ENCODE data around the gene SETD9. TPM values are rescaled to one million over a fixed set of nuclear protein-coding genes. Genes with fewer than 3 reads are reported as not detected.

The SETD9 gene
- polyA plus RNA-seq, 3 donors, result 5.8 to 24.8 (median 7.8) TPM

- Histone ChIP-seq H2AFZ (ENCODE audit: insufficient read depth, low read depth, low read length, poor library complexity, severe bottlenecking) (no peak overlapping the region), H3K4me2 (replicated peaks; ENCODE audit: extremely low read depth, low read length, poor library complexity, severe bottlenecking) (no peak overlapping the region), H3K4me3 (replicated peaks in 1 of 3; ENCODE audit: low read depth in 2 of 3, low read length in 3 of 3) (no peak overlapping the region), H3K9ac (ENCODE audit: insufficient read depth, low read length, poor library complexity, severe bottlenecking) (no peak overlapping the region), H3K27me3 (ENCODE audit: control insufficient read depth in 2 of 2, insufficient read depth in 2 of 2, low read length in 2 of 2) (no peaks in the 10 kb centered on the region), H3K4me1 (ENCODE audit: control insufficient read depth in 1 of 2, insufficient read depth in 2 of 2, low read length in 2 of 2) (peaks cover 0 to 5% of the 10 kb centered on the region in 2 donors), H3K9me3 (replicated peaks in 1 of 2; ENCODE audit: control insufficient read depth in 1 of 2, insufficient read depth in 1 of 2, low read length in 2 of 2) (no peaks in the 10 kb centered on the region), H3K36me3 (replicated peaks in 1 of 2; ENCODE audit: control insufficient read depth in 1 of 2, insufficient read depth in 2 of 2, low read length in 2 of 2) (peaks cover 43 to 55% of the 10 kb centered on the region in 2 donors), H3K27ac (ENCODE audit: low read depth in 1 of 2, low read length in 2 of 2) (no peak overlapping the region), H4K20me1 (ENCODE audit: insufficient read depth, low read length) (peaks cover 56% of the 10 kb centered on the region), H3K79me2 (ENCODE audit: insufficient read depth, low read length) (no peaks in the 10 kb centered on the region)
- H3K27me3 Mint-ChIP-seq (ENCODE audit: low read depth in 3 of 3), result no peaks in the 10 kb centered on the region
- H3K4me3 Mint-ChIP-seq, result no peak overlapping the region
- peaks cover 0 to 1% (median 0%) of the 10 kb centered on the region in 7 donors for H3K9me3 Mint-ChIP-seq
- no peak overlapping the region for H3K27ac Mint-ChIP-seq
- no peak for DNase-seq
- H3K4me1 Mint-ChIP-seq, result no peaks in the 10 kb centered on the region
- peaks cover 47 to 50% of the 10 kb centered on the region in 2 donors for H3K36me3 Mint-ChIP-seq
- WGBS (ENCODE audit: insufficient coverage), result no CpG with 5 or more reads among the region's 4 CpGs
- no peak for TF ChIP-seq CTCF (IDR thresholded peaks at IDR 0.05)
- intact Hi-C loops (cut with micrococcal nuclease), result no loop called here
Measured at GRCh38 chr5:56896763-56897162, 12.6 kb upstream of the SETD9 start.

DNA sequence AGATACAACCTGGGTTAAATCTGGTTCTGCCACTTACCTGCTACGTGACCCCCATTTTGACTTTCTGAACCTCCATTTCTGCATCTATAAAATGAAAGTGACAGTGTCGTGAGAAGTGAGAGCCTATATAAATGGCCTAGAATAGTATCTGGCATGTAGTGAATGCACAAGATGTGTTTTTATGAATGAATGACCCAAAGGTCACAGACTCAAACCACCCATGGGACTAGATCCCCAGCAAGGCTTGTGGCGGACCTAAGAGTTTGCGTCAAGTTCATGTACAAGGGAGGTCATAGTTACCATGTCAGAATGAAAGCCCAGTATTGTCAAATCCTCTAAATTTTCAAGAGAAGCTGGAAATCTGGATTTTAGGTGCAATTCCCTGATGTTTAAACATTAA is 11.2 kb upstream of the SETD9 start:
- Mint-ChIP-seq H3K27me3 (ENCODE audit: low read depth in 3 of 3) (no peaks in the 10 kb centered on the region), H3K4me1 (peaks cover 2% of the 10 kb centered on the region), H3K9me3 (peaks cover 0 to 1% (median 0%) of the 10 kb centered on the region in 7 donors), H3K36me3 (peaks cover 37 to 39% of the 10 kb centered on the region in 2 donors), H3K4me3 (no peak overlapping the region), H3K27ac (peak overlapping the region in 1 of 7 donors; percentile 15)
- DNase-seq, result no peak
- H3K27ac ChIP-seq (ENCODE audit: low read depth in 1 of 2, low read length in 2 of 2), result no peak overlapping the region
- no peak overlapping the region for H3K4me2 ChIP-seq (replicated peaks; ENCODE audit: extremely low read depth, low read length, poor library complexity, severe bottlenecking)
- no peaks in the 10 kb centered on the region for H3K79me2 ChIP-seq (ENCODE audit: insufficient read depth, low read length)
- no CpG with 5 or more reads among the region's 4 CpGs for WGBS (ENCODE audit: insufficient coverage)
- peaks cover 35 to 42% of the 10 kb centered on the region in 2 donors for H3K36me3 ChIP-seq (replicated peaks in 1 of 2; ENCODE audit: control insufficient read depth in 1 of 2, insufficient read depth in 2 of 2, low read length in 2 of 2)
- H2AFZ ChIP-seq (ENCODE audit: insufficient read depth, low read depth, low read length, poor library complexity, severe bottlenecking), result no peak overlapping the region
- H3K9me3 ChIP-seq (replicated peaks in 1 of 2; ENCODE audit: control insufficient read depth in 1 of 2, insufficient read depth in 1 of 2, low read length in 2 of 2), result no peaks in the 10 kb centered on the region
- intact Hi-C loops (cut with micrococcal nuclease), result no loop called here
- no peak for TF ChIP-seq CTCF (IDR thresholded peaks at IDR 0.05)
- peaks cover 51% of the 10 kb centered on the region for H4K20me1 ChIP-seq (ENCODE audit: insufficient read depth, low read length)
- peaks cover 0 to 5% of the 10 kb centered on the region in 2 donors for H3K4me1 ChIP-seq (ENCODE audit: control insufficient read depth in 1 of 2, insufficient read depth in 2 of 2, low read length in 2 of 2)
- H3K9ac ChIP-seq (ENCODE audit: insufficient read depth, low read length, poor library complexity, severe bottlenecking), result no peak overlapping the region
- no peak overlapping the region for H3K4me3 ChIP-seq (replicated peaks in 1 of 3; ENCODE audit: low read depth in 2 of 3, low read length in 3 of 3)
- H3K27me3 ChIP-seq (ENCODE audit: control insufficient read depth in 2 of 2, insufficient read depth in 2 of 2, low read length in 2 of 2), result no peaks in the 10 kb centered on the region

Measured in CD14-positive monocyte (primary cell).